ENCODE results near the gene TGFBR2. TPM values are rescaled to one million over a fixed set of nuclear protein-coding genes. Genes with fewer than 3 reads are reported as not detected.

Gene TGFBR2
- total RNA-seq, 1 experiment from 2014 or later, result 6.8 TPM

GRCh38 chr3:30602946-30603345 lies 3.5 kb upstream of the TGFBR2 start:
- DNase-seq (ENCODE audit: low read depth), result no peak

- DNase-seq (ENCODE audit: low read depth), result no peak
Measured at GRCh38 chr3:30604093-30604492, 2.3 kb upstream of the TGFBR2 start.

- no peak for DNase-seq (ENCODE audit: low read depth)
Measured at GRCh38 chr3:30604558-30604957, 1.8 kb upstream of the TGFBR2 start.

GRCh38 chr3:30605005-30605404 lies 1.4 kb upstream of the TGFBR2 start:
- no peak for DNase-seq (ENCODE audit: low read depth)

- no peak for DNase-seq (ENCODE audit: low read depth)
Measured at GRCh38 chr3:30605706-30606300, 598 bp upstream of the TGFBR2 start.

GRCh38 chr3:30607032-30607833 lies 832 bp downstream of the TGFBR2 start:
- DNase-seq (ENCODE audit: low read depth), result peak; percentile 56

- no peak for DNase-seq (ENCODE audit: low read depth)
Measured at GRCh38 chr3:30608598-30608947, 2.2 kb downstream of the TGFBR2 start.

GRCh38 chr3:30609930-30610701 lies 3.7 kb downstream of the TGFBR2 start:
- DNase-seq (ENCODE audit: low read depth), result no peak

GRCh38 chr3:30610702-30611368 lies 4.4 kb downstream of the TGFBR2 start:
- no peak for DNase-seq (ENCODE audit: low read depth)

GRCh38 chr3:30611613-30612436 lies 5.4 kb downstream of the TGFBR2 start:
- peak; percentile 52 for DNase-seq (ENCODE audit: low read depth)

GRCh38 chr3:30612437-30613132 lies 6.2 kb downstream of the TGFBR2 start:
- DNase-seq (ENCODE audit: low read depth), result no peak

GRCh38 chr3:30613133-30613825 lies 6.9 kb downstream of the TGFBR2 start:
- no peak for DNase-seq (ENCODE audit: low read depth)

GRCh38 chr3:30614373-30614772 lies 8.0 kb downstream of the TGFBR2 start:
- DNase-seq (ENCODE audit: low read depth), result no peak

GRCh38 chr3:30614943-30615342 lies 8.5 kb downstream of the TGFBR2 start:
- no peak for DNase-seq (ENCODE audit: low read depth)

- no peak for DNase-seq (ENCODE audit: low read depth)
Measured at GRCh38 chr3:30615615-30616346, 9.4 kb downstream of the TGFBR2 start.

- DNase-seq (ENCODE audit: low read depth), result no peak
Measured at GRCh38 chr3:30616347-30617027, 10.1 kb downstream of the TGFBR2 start.

- DNase-seq (ENCODE audit: low read depth), result no peak
Measured at GRCh38 chr3:30617069-30617468, 10.7 kb downstream of the TGFBR2 start.

- no peak for DNase-seq (ENCODE audit: low read depth)
Measured at GRCh38 chr3:30617653-30618052, 11.3 kb downstream of the TGFBR2 start.

- no peak for DNase-seq (ENCODE audit: low read depth)
Measured at GRCh38 chr3:30618526-30618925, 12.1 kb downstream of the TGFBR2 start.
